ENCODE results near the gene RNF223.

GRCh38 chr1:1069711-1070676 lies 4.1 kb downstream of the RNF223 start:
- no peak for TF ChIP-seq CTCF (IDR thresholded peaks at IDR 0.05; ENCODE audit: extremely low read depth in 1 of 2, insufficient read depth in 1 of 2, low read depth in 1 of 2, low read length in 2 of 2)
- TF ChIP-seq EZH2 (IDR thresholded peaks at IDR 0.05; ENCODE audit: borderline replicate concordance, low read depth, low read length, severe bottlenecking) = no peak
- TF ChIP-seq MAX (IDR thresholded peaks at IDR 0.05; ENCODE audit: insufficient read depth, insufficient read length) = no peak
- no peak for TF ChIP-seq POLR2AphosphoS5 (IDR thresholded peaks at IDR 0.05; ENCODE audit: insufficient read depth, low read depth, low read length)
- no peak for TF ChIP-seq MYC (IDR thresholded peaks at IDR 0.05; ENCODE audit: low read depth, low read length)
- no peak for TF ChIP-seq POLR2A (IDR thresholded peaks at IDR 0.05; ENCODE audit: low read depth, low read length)
- TF ChIP-seq JUN (IDR thresholded peaks at IDR 0.05; ENCODE audit: borderline replicate concordance, insufficient read depth, insufficient read length, low read depth) = no peak
- TF ChIP-seq FOS (IDR thresholded peaks at IDR 0.05; ENCODE audit: borderline replicate concordance, insufficient read depth, low read length) = no peak
